NCI-H446 treated with DMSO at 0.1 percent for 48 hours (cell line): ENCODE results near the gene ATP5F1E.
"Not testable (repeated sequence)": the region's sequence is repeated elsewhere in the genome, so short reads cannot be mapped to it uniquely, and the experiment has no call there.

Experiments
- DNase-seq: peaks from one replicate; lab custom pipeline; 2025; lab: John Stamatoyannopoulos, UW

The ATP5F1E gene

GRCh38 chr20:59019217-59019616 lies 12.9 kb downstream of the ATP5F1E start, which contains the start of gene TUBB1:
Gene TUBB1 (plus strand): TSS chr20:59019429. CDS start chr20:59019523, 94 bp downstream.
- no peak for DNase-seq

DNA sequence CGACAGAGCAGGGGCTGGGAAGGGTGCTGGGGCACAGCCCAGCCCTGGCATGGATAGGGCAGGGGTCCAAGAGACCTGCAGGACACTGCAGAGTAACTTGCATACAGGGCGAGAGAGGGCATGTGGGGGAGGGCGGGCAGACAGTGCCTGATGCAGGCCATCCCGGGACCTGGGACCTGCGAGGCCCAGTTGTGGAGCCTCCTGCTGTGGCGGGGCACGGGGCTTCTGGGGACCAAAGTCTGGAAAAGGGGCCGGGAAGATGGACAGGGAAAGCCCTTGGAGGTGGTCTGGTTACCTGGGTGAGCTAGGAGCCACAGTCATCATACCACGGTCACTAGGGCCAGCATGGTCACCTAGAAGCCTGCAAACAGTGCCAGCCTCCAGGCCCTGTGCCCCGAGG lies 13.3 kb downstream of the ATP5F1E start:
- DNase-seq, result no peak

- no peak for DNase-seq
These were observed 14.5 kb downstream of the ATP5F1E start for GRCh38 chr20:59017493-59018231.

DNA sequence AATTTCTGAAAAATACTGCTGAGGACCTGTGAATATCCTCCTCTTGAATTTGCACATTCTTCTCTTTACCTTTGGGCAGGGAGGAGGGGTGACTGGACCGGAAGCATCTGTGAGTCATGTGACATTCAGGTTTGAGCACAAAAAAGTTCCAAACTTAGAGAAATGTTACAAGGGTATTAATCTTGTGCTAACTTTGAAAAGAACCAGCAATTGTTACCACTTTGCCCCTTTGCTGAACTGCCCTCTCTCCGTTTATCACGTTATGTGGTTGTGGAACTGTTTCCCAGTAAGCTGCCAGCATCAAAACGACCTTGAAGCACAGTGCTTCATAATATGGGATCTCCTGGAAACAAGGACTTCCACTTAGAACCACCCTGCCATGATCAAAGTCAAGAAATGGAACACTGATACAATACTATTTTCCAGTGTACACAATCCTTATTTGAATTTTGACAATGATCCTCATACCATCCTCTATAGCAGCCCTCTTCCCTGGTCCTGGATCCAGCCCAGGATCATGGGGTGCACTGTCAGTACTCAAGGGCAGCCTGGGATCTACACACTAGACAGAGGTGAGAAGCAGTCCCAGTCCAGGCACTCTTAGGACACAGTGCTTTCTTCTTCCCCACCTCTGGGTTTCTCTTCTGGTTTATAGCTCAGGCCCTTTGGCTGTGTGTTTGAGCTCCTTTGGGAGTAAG lies 15.2 kb downstream of the ATP5F1E start:
- no peak for DNase-seq

DNA sequence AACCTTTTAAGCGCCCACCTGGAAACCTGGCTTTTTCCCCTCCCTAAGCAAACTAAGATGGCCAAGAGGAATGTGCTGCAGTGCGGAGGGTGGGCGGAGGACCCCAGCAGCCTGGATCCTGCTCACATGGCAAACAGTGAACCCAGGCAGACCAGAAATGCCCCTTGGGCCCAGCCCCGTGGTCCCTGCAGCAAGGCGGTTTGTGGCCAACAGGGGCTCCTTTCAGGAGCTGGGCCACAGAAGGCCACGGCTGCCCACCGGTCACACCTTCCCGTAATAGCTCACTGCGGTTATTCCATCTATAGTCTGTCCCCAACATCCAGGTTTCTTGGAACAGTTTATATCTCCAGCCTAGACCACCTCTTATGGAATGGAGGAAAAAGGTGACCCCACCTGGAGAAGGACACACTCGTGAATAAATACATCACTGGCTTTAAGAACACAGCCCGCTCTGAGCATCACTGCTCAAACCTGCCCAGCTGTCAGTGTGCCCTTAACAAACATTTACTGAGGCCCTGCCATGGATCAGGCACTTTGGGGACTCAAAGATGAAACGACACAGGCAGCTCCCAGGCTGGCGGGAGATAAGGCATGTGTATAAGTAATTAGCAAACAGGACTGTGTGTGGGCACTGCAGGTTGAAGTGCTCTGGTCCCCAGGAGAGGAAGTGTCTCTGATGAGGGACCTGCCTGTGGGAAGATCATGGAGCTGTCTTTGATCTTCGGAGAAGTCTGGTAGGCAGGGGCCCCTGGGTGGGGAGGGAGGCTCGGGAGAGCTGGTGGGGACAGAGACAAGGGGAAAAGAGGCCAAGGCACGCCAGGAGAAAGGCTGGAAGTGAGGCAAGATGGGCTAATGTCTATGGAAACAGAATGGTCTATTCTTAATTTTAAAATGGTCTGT lies 16.1 kb downstream of the ATP5F1E start:
- DNase-seq, result no peak

- DNase-seq, result no peak
These were observed 16.7 kb downstream of the ATP5F1E start for GRCh38 chr20:59015411-59015810.

DNA sequence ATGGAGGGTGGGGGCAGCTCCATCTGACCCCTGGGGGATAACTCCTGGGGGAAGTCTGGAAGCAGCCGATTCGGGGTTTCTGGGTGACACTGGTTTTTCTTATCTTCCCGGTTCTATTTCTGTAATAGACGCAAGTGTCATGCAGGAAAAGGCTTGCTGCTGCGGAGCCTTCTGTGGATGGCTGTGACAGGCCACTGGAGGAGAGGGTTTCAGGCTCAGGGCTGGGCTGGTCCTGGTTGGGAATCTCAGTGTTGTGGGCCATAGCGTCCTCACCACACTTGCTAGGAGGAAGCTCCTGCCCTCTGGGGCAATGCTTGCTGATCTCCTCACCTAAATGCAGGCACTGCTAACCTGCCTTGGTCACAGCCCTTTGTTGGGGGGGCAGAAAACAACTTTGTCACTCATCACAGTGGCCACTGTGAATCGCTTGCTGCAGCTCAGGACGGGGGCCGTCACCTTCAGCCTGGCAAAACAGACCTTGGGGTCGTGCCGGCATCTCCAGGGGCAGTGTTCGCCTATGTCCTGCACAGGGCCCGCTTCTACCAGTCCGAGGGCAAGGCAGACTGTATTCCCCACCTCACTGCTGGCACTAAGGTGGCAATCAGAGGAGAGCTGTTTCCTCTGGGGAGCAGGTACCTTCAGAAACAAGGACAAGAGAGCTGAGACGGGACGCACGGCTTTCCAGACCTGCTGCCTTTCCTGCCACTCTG lies 17.3 kb downstream of the ATP5F1E start:
- DNase-seq, result no peak

DNA sequence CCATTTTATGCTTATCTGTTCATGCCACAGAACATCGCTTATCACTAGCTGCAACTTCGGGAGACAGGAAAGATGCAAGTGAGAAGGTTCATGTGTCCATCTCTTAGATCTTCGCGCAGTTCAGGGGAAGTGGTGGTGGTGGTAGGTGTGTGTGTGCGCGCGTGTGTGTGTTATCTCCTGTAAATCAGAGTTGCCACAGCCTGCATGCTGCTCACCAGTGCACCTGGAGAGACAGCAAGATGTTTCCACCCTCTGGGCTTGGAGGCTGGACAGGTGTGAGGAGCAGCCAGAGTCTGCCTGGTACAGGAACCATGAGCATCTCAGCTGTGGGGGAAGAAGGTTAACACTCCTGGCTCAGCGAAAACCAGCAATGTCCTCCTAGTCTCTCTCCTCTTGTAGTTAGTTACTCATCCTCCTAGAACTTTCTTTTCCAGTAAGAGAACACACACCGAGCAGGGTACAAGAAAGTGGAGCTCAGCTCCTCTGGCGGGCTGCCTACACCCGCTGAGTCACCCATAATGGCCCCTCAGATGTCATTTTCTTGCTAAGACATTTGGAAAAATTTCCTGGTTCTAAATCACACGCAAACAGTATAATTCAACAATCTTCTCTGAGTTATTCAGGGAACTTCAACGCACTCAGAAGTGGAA lies 18.1 kb downstream of the ATP5F1E start:
- DNase-seq, result no peak

- DNase-seq, result no peak
These were observed 18.8 kb downstream of the ATP5F1E start for GRCh38 chr20:59013031-59013951.

DNA sequence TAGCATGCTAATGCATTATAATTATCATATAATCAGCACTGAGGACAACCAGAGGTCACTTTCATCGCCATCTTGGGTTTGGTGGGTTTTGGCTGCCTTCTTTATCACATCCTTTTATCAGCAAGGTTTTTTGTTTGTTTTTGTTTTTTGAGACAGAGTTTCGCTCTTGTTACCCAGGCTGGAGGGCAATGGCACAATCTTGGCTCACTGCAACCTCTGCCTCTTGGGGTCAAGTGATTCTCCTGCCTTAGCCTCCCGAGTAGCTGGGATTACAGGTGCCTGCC lies 20.3 kb downstream of the ATP5F1E start:
- DNase-seq, result not testable (repeated sequence)

DNA sequence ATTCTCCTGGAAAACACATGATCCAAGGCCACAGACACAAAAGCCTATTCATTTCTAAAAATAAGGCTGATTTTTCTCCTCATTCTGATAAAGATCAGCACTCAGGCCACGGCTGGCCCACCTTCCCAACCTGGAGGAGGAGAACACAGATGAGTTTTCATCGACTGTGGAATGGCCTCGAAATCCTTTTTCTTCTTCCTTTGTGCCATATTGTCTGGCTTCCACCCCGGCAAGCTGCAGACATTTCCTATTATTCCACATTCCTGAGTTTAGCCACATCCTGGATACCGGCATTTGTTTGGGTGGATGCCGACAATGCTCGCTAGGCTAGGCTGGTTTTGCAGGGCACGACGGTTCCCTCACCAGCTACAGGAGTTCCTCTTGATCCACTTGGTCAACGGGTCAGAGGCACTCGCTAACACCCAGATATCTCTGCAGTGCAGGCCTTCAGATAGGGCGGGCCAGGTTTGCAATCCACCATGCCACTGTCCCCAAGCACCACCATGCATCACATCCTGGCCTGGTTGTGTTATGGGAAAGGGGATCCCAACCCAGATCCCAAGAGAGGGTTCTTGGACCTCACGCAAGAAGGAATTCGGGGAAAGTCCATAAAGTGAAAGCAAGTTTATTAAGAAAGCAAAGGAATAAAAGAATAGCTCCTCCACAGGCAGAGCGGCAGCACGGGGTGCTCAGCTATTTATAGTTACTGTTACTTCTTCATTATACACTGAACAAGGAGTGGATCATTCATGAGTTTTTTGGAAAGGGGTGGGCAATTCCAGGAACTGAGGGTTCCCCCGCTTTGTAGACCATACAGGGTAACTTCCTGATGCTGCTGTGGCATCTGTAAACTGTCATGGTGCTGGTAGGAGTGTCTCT lies 20.9 kb downstream of the ATP5F1E start:
- DNase-seq, result no peak

DNA sequence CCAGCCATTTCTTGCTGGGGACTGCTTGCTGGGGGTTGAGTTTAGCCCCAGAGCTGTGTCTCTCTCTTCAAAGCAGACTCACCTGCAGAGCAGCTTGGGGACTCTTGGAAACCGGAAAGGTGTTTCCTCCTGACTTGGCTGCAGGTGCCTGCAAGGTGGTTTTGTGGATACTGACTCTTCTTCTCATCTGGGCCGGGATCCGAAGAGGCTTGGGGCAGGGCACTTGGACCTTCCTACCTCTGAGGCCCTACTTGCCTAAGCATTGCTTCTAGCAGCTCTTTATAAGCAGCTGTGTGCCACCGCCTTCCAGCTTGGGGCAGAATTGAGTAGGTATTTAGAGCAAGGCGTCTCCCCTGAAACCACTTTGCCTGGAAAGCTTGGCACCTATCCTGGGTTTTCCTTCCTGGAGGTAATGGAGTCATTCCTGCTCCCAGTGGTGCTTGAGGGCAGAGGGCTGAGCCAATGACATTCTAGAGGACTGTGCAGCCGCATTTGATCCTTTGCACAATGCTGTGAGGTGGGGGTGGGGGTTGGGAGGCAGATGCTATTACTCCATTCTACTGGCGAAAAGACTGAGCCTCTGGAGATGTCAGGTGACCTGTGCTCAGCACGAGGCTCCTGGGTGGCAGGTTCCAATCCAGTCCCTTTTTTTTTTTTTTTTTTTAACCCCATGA lies 21.7 kb downstream of the ATP5F1E start:
- no peak for DNase-seq

DNA sequence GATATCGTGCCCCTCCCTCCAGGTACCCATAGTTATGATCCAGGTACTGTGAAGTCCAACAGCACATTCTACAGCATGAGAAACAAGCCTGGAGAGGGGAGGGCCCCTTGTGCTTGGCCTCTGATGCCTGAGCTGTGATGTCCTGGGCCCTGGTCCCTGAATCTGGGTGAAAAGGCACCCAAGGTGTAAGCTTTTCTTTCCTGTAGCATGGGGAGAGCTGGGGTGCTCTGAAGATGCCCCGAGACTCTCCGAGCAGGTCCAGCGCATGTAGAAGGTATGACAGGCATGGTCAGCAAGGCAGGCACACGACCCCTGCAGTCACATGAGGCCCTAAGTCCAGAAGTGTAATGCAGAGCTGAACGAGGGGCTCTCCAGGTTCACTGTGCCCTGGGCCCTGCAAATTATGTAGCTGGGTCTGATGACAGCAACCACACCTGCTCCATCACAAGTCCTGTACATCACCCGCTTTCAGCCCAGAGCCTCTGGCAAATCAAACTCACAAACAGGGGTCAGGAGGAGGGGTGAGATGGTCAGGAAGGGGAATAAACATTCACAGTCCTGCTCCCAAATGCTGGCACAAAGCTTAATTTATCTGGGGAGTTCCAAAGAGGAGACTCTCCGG lies 23.3 kb downstream of the ATP5F1E start:
- no peak for DNase-seq

DNA sequence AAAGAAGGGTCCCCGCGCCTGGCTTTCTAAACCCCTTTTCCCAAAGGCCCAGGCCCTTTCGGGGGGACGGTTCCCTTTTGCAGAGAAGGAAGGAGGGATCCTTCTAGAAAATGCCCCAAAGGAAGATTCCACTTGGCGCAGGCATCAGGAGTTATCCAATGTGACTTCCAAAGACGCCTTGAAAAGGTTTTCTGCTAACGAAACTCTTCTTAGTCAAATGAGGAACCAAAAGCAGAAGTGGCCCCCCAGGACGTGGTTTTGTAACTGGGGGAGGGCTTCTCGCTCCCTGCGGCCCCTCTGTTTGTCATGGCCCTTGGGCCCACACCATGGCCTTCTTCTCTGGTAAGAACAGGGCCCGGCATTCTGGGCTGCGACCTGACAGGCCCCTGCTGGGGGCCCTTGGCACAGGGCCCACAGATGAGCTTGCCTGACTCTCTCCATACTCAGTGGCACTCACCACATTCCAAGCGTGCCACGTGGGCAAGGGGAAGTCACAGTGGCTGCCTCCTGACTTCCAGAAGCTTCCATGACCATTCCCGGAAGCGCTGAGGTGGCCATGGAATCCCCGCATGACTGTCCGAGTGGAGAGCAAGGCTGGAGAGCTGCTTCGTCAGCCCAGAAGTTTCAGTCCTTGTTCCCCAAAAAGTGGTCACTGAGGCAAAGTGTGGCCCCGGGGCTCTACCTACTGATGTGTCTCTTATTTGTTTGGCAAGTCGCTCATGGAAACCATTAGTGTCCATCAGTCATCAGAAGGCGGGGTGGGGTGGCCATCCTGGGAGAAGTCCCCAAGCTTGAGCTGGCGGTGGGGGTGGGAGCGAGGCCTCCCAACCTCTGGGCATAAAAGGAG lies 24.2 kb downstream of the ATP5F1E start:
- no peak for DNase-seq

- no peak for DNase-seq
These were observed 25.1 kb downstream of the ATP5F1E start, which contains the start of gene CTSZ for GRCh38 chr20:59006864-59007664. Gene CTSZ (minus strand): TSS chr20:59007254. CDS start chr20:59007128, 126 bp downstream.

- DNase-seq, result no peak
These were observed 25.8 kb downstream of the ATP5F1E start for GRCh38 chr20:59006167-59006863.
